Trophoblast cell (in vitro differentiated cells and primary cell): ENCODE data around the gene ZC3H7A.
"Not testable (repeated sequence)": the region's sequence is repeated elsewhere in the genome, so short reads cannot be mapped to it uniquely, and the experiment has no call there.

Experiments
- DNase-seq, 2 donors: peaks; one replicate each; pipeline ENCODE4 v3.0.0-alpha.2; 2016
- H2AFZ ChIP-seq: 2 replicates; pipeline ENCODE4 v1.6.1; 2013; ENCODE audit warnings: low read length, moderate library complexity, mild to moderate bottlenecking; ENCODE audit not compliant: insufficient read depth, poor library complexity
- H2AK5ac ChIP-seq: 2 replicates; pipeline ENCODE4 v1.6.1; 2013; ENCODE audit warnings: mild to moderate bottlenecking, low read length
- H2BK120ac ChIP-seq: 2 replicates; pipeline ENCODE4 v1.6.1; 2013; ENCODE audit warnings: low read length, mild to moderate bottlenecking, moderate library complexity; ENCODE audit not compliant: insufficient read depth, poor library complexity
- H2BK12ac ChIP-seq: 2 replicates; pipeline ENCODE4 v1.6.1; 2013; ENCODE audit warnings: mild to moderate bottlenecking, low read length, moderate library complexity
- H2BK5ac ChIP-seq: 2 replicates; pipeline ENCODE4 v1.6.1; 2013; ENCODE audit warnings: low read length, low read depth, moderate library complexity, mild to moderate bottlenecking; ENCODE audit not compliant: poor library complexity
- H3K14ac ChIP-seq: 2 replicates; pipeline ENCODE4 v1.6.1; 2013; ENCODE audit warnings: mild to moderate bottlenecking, low read length
- H3K18ac ChIP-seq: 2 replicates; pipeline ENCODE4 v1.6.1; 2013; ENCODE audit warnings: mild to moderate bottlenecking, low read length
- H3K23ac ChIP-seq: 2 replicates; pipeline ENCODE4 v1.6.1; 2013; ENCODE audit warnings: low read length
- H3K27ac ChIP-seq: 2 replicates; pipeline ENCODE4 v1.5.1; 2013; ENCODE audit warnings: low read depth, mild to moderate bottlenecking, inconsistent platforms, low read length, moderate library complexity
- H3K27me3 ChIP-seq: 2 replicates; pipeline ENCODE4 v1.6.1; 2013; ENCODE audit warnings: inconsistent platforms, mild to moderate bottlenecking, low read length, moderate library complexity; ENCODE audit not compliant: insufficient read depth
- H3K36me3 ChIP-seq, 2 experiments: 1 replicate in 1 of 2; 2 replicates in 1 of 2; pipeline ENCODE4 v1.6.1; 2013; ENCODE audit warnings: low read length in 2 of 2, mild to moderate bottlenecking in 2 of 2, moderate library complexity in 1 of 2; ENCODE audit not compliant: insufficient read depth in 2 of 2, control insufficient read depth in 1 of 2
- H3K4ac ChIP-seq: 2 replicates; pipeline ENCODE4 v1.6.1; 2013; ENCODE audit warnings: low read depth, mild to moderate bottlenecking, low read length, moderate library complexity
- H3K4me1 ChIP-seq, 2 experiments: 1 replicate in 1 of 2; 2 replicates in 1 of 2; pipeline ENCODE4 v1.6.1; 2013; ENCODE audit warnings: low read length in 2 of 2, mild to moderate bottlenecking in 2 of 2, moderate library complexity in 1 of 2; ENCODE audit not compliant: insufficient read depth in 2 of 2, control insufficient read depth in 1 of 2
- H3K4me2 ChIP-seq: 2 replicates; pipeline ENCODE4 v1.6.1; 2013; ENCODE audit warnings: inconsistent platforms, mild to moderate bottlenecking, low read length, moderate library complexity
- H3K4me3 ChIP-seq: 2 replicates; pipeline ENCODE4 v1.5.1; 2013; ENCODE audit warnings: mild to moderate bottlenecking, low read depth, low read length, inconsistent platforms
- H3K79me1 ChIP-seq: one replicate; pipeline ENCODE4 v1.6.1; 2013; ENCODE audit warnings: low read length
- H3K79me2 ChIP-seq: 2 replicates; pipeline ENCODE4 v1.6.1; 2013; ENCODE audit warnings: low read length, mild to moderate bottlenecking; ENCODE audit not compliant: control insufficient read depth, insufficient read depth, poor library complexity
- H3K9ac ChIP-seq: 2 replicates; pipeline ENCODE4 v1.6.1; 2013; ENCODE audit warnings: mild to moderate bottlenecking, low read length
- H3K9me3 ChIP-seq: 2 replicates; pipeline ENCODE4 v1.6.1; 2013; ENCODE audit warnings: low read depth, mild to moderate bottlenecking, control low read depth, inconsistent platforms, low read length; ENCODE audit not compliant: insufficient read depth
- H4K12ac ChIP-seq: 2 replicates; pipeline ENCODE4 v1.6.1; 2013; ENCODE audit warnings: low read depth, mild to moderate bottlenecking, low read length, moderate library complexity
- H4K8ac ChIP-seq: 2 replicates; pipeline ENCODE4 v1.6.1; 2013; ENCODE audit warnings: low read depth, mild to moderate bottlenecking, low read length, moderate library complexity
- H4K91ac ChIP-seq: one replicate; pipeline ENCODE4 v1.6.1; 2013; ENCODE audit warnings: low read depth, mild to moderate bottlenecking, low read length, moderate library complexity
- WGBS: extraction: QIAGEN DNeasy Blood & Tissue Kit; methylation state at CpG from one replicate; pipeline ENCODE4 v1.1.7; 2013; ENCODE audit warnings: missing lambda C conversion rate; ENCODE audit not compliant: insufficient read length, insufficient coverage; ENCODE audit errors: extremely low coverage; 5-methylcytosine and 5-hydroxymethylcytosine counted together

Gene ZC3H7A

GRCh38 chr16:11814800-11815199, 17.7 kb upstream of the ZC3H7A start:
- not testable (repeated sequence) for H3K23ac ChIP-seq, H2BK5ac ChIP-seq
- WGBS: no CpG with 5 or more reads among the region's 4 CpGs

GRCh38 chr16:11806721-11807120, 9.7 kb upstream of the ZC3H7A start:
- H3K4me2 ChIP-seq: no peak overlapping the region

More at GRCh38 chr16:11814800-11815199, 17.7 kb upstream of the ZC3H7A start:
- H4K12ac ChIP-seq, H3K79me1 ChIP-seq, H4K8ac ChIP-seq, H2AK5ac ChIP-seq, H3K14ac ChIP-seq, H4K91ac ChIP-seq, H3K79me2 ChIP-seq, H3K4ac ChIP-seq, H2BK12ac ChIP-seq, H3K4me1 ChIP-seq, H3K27ac ChIP-seq, H3K9me3 ChIP-seq, H3K27me3 ChIP-seq, H3K4me2 ChIP-seq, H3K4me3 ChIP-seq, DNase-seq, H3K36me3 ChIP-seq, H3K9ac ChIP-seq, H2BK120ac ChIP-seq, H2AFZ ChIP-seq, H3K18ac ChIP-seq: not testable (repeated sequence)

GRCh38 chr16:11805556-11805955, 8.5 kb upstream of the ZC3H7A start:
- H3K79me2 ChIP-seq: no peaks in the 10 kb centered on the region
- no peaks in the 10 kb centered on the region for H3K27me3 ChIP-seq
- H3K4me3 ChIP-seq: no peak overlapping the region
- H3K23ac ChIP-seq: no peak overlapping the region
- H3K27ac ChIP-seq: no peak overlapping the region
- no CpG with 5 or more reads among the region's 3 CpGs for WGBS
- H3K18ac ChIP-seq: no peak overlapping the region
- no peak for DNase-seq
- no peak overlapping the region for H4K91ac ChIP-seq
- no peak overlapping the region for H2AK5ac ChIP-seq
- H2AFZ ChIP-seq: no peak overlapping the region
- H3K4me2 ChIP-seq: no peak overlapping the region
- no peak overlapping the region for H2BK12ac ChIP-seq
- H3K79me1 ChIP-seq: no peaks in the 10 kb centered on the region
- H4K8ac ChIP-seq: no peak overlapping the region
- no peak overlapping the region for H3K4ac ChIP-seq
- H3K9ac ChIP-seq: no peak overlapping the region
- peaks cover 0 to 5% of the 10 kb centered on the region in 2 experiments for H3K4me1 ChIP-seq
- H2BK120ac ChIP-seq: no peak overlapping the region
- no peak overlapping the region for H2BK5ac ChIP-seq
- H3K36me3 ChIP-seq: no peaks in the 10 kb centered on the region
- no peak overlapping the region for H4K12ac ChIP-seq
- no peaks in the 10 kb centered on the region for H3K9me3 ChIP-seq
- H3K14ac ChIP-seq: no peak overlapping the region

More at GRCh38 chr16:11806721-11807120, 9.7 kb upstream of the ZC3H7A start:
- Histone ChIP-seq H4K12ac (no peak overlapping the region), H3K4ac (no peak overlapping the region), H2BK12ac (no peak overlapping the region), H2AFZ (no peak overlapping the region), H2BK5ac (no peak overlapping the region), H3K79me1 (no peaks in the 10 kb centered on the region), H2BK120ac (no peak overlapping the region), H3K27me3 (no peaks in the 10 kb centered on the region), H3K4me1 (peaks cover 0 to 1% of the 10 kb centered on the region in 2 experiments), H3K9me3 (no peaks in the 10 kb centered on the region), H3K18ac (no peak overlapping the region), H2AK5ac (no peak overlapping the region), H3K23ac (no peak overlapping the region), H4K8ac (no peak overlapping the region), H3K9ac (no peak overlapping the region), H3K27ac (no peak overlapping the region), H4K91ac (no peak overlapping the region), H3K14ac (no peak overlapping the region), H3K4me3 (no peak overlapping the region), H3K79me2 (no peaks in the 10 kb centered on the region), H3K36me3 (no peaks in the 10 kb centered on the region)
- WGBS: no CpG with 5 or more reads among the region's 8 CpGs
- no peak for DNase-seq

- Histone ChIP-seq H2BK12ac (no peak overlapping the region), H3K4me3 (no peak overlapping the region), H3K27me3 (no peaks in the 10 kb centered on the region), H2AFZ (no peak overlapping the region), H3K14ac (no peak overlapping the region), H3K4ac (no peak overlapping the region), H3K9ac (no peak overlapping the region), H3K4me1 (peaks cover 5 to 14% of the 10 kb centered on the region in 2 experiments), H3K18ac (no peak overlapping the region), H3K79me2 (peaks cover 8% of the 10 kb centered on the region), H3K79me1 (peaks cover 10% of the 10 kb centered on the region), H2BK5ac (no peak overlapping the region), H4K91ac (no peak overlapping the region), H3K23ac (no peak overlapping the region), H3K36me3 (no peaks in the 10 kb centered on the region), H3K27ac (no peak overlapping the region), H3K9me3 (no peaks in the 10 kb centered on the region), H2BK120ac (no peak overlapping the region), H4K8ac (no peak overlapping the region), H2AK5ac (no peak overlapping the region), H3K4me2 (peak overlapping the region; percentile 31), H4K12ac (no peak overlapping the region)
- WGBS: no CpG with 5 or more reads among the region's 3 CpGs
- DNase-seq: peak; percentile 66 to 78
Measured at GRCh38 chr16:11801481-11802021, 4.5 kb upstream of the ZC3H7A start.
